HG03108 (cell line): ENCODE measurements around the gene ADRA2B.
A peak's percentile ranks its signal among the peaks of the same experiment; 100 is the strongest.
"Not testable (repeated sequence)": the region's sequence is repeated elsewhere in the genome, so short reads cannot be mapped to it uniquely, and the experiment has no call there.

ENCODE experiments used
- ATAC-seq: cut with Tn5 transposase; IDR thresholded peaks from one replicate; pipeline ENCODE4 v1.9.1; 2021; ENCODE audit warnings: moderate library complexity; ENCODE audit not compliant: unreplicated experiment

ADRA2B gene

DNA sequence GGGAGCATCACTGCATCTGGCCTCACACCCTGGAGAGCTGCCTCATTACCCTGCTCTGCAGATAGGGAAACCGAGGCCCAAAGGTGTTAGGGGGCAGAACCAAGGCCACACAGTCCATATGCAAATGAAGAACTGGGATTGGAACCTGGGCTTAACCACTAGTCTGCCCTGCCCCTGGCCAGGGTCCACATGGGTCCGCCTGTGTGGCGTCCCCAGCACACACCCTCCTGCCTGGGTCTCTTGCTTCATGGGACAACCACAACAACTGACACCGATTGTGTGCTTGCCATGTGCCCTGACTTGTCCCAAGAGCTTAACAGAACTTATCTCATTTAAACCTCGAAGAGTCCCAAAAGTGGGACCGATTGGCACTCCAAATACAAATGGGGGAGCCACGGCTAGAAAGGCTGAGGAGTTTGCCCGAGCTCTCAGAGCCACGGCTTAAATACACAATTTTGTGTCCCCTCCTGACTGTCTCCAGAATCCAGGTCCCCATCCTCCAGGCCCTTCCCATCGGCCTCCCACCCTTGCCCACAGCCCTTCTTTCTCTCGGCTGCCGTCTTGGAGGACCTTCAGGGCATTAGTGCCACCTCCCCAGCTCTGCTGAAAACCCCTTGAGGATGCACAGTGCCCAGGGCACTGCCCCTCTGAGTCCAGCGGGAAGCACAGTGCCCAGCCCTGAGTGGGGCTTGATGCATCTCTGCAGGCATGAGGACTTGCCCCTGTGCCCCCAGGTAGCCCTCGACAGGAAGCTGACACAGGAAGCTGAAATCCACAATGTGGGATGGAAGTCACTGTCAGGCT lies 34.6 kb upstream of the ADRA2B start:
- no peak for ATAC-seq

DNA sequence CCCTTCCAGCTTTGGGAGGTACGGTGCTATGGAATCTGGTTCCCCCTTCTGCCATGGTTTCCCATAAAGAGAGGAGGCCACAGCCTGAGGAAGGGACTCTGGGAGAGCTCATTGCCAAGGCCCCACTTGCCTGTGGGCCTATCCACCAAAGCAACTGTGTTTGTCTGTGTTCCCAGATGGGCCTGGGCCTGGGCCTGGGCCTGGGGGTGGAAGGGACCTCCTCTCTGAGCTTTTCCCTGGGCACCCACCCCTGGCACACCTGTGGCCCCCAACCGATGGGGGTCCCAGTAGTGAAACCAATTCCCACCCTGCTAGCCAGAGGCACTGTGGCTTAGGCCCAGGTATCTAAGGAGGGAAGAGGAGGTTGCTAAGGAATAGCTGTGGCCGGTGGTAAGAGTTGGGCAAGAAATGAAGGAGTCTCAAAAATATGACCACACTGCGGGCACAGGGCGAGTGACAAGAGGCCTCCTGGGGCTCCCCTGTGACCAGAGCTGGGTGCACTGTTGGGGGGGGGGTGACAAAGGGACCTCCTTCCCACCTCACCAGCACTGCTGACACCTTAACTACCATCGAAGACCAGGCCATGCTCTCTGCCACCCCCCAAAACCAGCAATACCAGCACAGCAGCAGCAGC lies 33.8 kb upstream of the ADRA2B start:
- no peak for ATAC-seq

GRCh38 chr2:96148410-96149217 lies 32.2 kb upstream of the ADRA2B start:
- peak; percentile 39 for ATAC-seq

GRCh38 chr2:96147593-96148201 lies 31.3 kb upstream of the ADRA2B start:
- no peak for ATAC-seq

DNA sequence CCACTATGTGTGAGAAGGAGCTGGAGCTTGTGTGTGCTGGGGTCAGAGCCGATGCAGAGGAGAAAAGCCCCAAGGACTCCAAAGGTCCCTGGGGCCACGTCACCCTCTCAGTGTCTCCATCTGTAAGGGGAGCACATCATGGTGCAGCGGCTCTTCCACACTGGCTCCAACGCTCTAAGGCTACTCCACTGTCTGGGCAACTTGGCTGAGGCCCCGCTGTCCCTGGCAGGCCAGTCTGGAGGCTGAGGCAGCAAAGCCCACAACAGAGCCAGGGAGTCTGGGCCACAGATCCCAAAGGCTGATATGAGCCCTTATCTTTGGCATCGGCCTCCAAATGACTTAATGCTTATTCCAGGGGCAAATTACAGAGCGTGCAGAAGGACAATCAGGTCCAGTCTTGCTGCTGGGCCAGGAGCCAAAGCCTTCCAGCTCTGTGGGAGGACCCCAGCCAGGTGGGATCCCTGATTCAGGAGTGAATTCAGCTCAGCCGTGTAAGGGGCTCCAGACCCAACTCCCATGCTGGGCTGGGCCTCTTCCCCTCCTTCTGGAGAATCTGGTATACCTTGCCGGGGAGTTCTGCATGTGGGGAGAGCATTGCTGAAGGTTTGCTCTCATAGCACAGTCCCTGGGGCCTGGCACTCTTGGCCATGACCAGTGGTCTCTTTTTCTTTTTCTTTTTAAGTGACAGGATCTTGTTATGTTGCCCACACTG lies 30.7 kb upstream of the ADRA2B start:
- no peak for ATAC-seq

DNA sequence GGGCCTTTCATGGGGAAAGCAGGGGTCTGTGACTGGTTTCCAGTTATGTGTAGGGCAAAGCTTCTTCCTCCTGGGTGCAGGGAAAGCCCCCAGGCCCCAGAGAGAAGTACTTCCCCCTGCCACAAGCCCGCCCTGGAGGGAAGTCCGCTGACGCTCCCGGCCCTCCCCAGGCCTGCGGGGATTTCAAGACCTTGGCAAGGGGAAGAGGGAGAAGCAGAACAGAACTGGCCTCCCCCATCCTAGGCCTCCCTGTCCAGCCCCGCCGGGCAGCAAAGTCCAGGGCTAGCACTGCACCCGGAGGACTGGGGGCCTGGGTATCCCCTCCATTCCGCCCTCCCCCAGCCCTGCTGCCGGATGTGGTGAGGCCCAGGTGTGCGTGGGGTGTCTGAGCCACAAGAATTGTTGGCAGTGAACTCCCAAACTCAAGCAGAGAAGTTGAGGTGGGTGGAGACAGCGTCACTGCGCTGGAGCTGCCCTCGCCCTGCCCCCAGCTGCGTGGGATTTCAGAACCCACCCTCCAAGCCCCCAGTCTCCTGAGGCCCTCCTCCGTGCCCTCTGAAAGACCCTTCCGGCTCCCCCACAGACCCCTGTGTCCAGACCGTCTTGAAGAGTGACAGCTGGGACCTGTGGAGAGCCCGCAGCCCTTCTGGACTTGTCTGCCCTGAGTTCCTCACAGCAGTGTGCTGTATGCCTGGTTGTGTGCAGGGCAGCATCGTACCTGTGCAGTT lies 29.9 kb upstream of the ADRA2B start:
- ATAC-seq: peak; percentile 23

- ATAC-seq: no peak
Observed at GRCh38 chr2:96145848-96146152, 29.4 kb upstream of the ADRA2B start.

DNA sequence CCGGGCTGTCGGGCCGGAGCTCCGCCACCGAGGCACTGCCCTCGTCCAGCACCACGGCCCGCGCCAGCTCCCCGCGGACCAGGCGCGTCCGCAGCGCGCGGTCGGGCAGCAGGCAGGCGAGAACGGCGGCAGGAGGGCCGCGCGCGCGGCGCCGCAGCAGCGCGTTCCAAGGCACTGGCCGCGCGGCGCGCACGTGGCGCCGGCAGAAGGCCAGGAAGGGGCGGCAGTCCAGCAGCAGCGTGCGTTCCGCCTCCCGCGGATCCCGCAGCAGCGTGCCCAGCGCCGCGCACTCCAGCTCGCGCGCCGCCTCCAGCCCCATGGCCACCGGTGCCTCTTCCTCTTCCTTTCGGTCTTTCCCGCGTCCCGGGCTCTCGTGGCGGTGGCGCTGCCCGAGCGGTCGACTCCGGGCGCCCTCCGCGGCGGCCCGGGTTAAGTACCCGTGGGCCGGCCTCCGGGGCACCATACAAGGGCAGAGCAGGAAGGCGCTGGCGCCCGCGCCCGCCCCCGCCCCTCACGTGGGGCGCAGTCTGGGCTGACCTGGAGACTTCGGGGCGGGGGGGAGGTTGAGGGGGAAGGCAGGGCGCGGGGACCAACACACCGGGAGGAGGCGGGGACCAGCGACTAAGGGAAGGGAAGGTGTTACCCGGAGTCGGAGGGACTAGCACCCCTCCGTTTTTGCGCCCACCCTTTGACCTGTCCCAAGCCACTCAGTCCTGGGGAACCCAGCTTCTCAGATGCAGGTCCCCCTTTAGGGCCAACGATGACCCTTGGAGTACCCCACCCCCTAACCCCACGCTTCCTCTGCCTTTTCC lies 28.9 kb upstream of the ADRA2B start, which contains the start of gene DUSP2:
Gene DUSP2 (minus strand): TSS at position 405 of the 812 bp plus-strand sequence. CDS start 86 bp downstream, at position 319.
- ATAC-seq: peak; percentile 38

DNA sequence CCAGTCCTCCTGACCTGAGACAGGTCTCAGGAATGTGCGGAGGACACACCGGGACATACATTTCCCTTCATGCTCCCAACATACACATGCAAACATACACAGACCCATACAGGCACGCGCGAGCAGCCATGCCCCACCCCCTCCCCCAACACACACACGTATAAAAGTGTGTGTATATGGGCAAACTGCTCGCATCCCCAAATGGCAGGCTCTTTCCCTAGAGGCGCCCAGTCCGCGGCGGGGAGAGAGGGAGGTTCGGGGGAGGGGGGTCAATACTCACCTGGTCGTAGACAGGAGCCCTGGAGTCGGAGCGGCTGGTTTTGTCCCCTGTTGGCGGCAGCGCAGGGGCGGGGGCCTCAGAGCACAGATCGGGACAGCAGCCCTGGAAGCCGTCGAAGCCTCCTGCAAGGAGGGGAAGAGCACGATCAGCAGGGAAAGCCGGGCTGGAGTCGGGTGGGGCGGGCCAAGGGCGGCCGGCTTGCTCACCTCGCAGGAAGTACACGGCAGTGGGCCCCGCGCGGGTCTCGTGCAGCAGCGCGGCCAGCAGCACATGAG lies 28.2 kb upstream of the ADRA2B start:
- no peak for ATAC-seq

GRCh38 chr2:96143848-96144480 lies 27.6 kb upstream of the ADRA2B start:
- no peak for ATAC-seq

GRCh38 chr2:96143231-96143847 lies 27.0 kb upstream of the ADRA2B start:
- ATAC-seq: no peak

DNA sequence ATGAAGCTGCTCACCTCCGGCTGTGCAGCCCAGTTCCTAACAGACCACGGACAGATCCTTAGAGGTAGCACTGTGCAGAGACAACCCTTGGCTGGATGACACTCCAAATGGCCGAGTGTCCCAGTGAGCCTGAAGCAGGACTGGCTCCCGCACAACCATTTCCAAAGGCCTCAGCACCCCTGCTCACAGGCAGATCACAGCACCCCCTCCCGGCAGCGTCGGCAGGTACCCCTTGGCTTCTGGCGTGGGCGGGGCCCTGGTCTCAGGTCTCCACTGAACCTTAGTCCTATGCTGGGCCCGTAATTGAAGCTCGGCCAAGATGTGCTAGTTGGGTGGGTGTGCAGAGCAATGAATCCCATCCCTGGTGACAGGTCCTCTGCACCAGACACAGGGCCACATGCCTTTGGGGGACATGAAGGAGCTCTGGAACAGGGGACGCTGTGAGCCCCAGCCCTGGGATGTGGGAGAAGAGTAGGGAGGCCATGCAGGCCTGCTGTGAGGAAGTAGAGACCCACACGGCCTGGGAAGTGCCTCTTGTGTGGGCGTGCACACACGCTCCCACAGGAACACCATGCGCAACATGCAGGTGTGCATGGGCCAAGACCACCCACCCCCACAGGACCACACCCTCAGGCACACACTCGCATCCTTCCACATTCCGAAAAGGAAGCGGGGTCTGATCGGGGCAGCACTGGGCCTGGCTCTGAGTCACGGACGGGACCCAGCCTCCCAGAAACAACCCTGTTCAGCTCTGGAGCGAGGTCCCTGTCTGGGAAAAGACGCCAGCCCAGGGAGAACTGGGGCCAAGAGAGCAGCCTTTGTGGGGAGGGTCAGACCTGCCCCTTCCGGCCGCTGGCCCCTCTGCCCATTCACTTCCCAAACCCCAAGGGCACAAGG lies 26.1 kb upstream of the ADRA2B start:
- no peak for ATAC-seq

- not testable (repeated sequence) for ATAC-seq
Observed at GRCh38 chr2:96141624-96141967, 25.2 kb upstream of the ADRA2B start.

- ATAC-seq: no peak
Observed at GRCh38 chr2:96140941-96141623, 24.7 kb upstream of the ADRA2B start.

- no peak for ATAC-seq
Observed at GRCh38 chr2:96139181-96139758, 22.9 kb upstream of the ADRA2B start.
